H7 (cell line): ENCODE measurements around the gene TMEM239. TPM values are rescaled to one million over a fixed set of nuclear protein-coding genes. Genes with fewer than 3 reads are reported as not detected.

Experiments
- DNase-seq: peaks from one replicate; pipeline ENCODE4 v3.0.0; 2012
- H3K27me3 ChIP-seq: 2 replicates; pipeline ENCODE4 v1.6.0; 2011; ENCODE audit warnings: mild to moderate bottlenecking, low read length; ENCODE audit not compliant: control insufficient read depth, insufficient read depth
- H3K36me3 ChIP-seq: replicated peaks from 2 replicates; pipeline ENCODE4 v1.5.1; 2011; ENCODE audit warnings: low read length; ENCODE audit not compliant: control insufficient read depth, insufficient read depth
- H3K4me3 ChIP-seq: 2 replicates; pipeline ENCODE4 v1.5.1; 2011; ENCODE audit warnings: low read depth, mild to moderate bottlenecking, control low read depth, low read length, moderate library complexity; ENCODE audit not compliant: insufficient read depth
- total RNA-seq: library from RNA; depleted of rRNA; stranded (reverse); fragments of >200 nt; shearing (Covaris generic); gene quantifications from 2 replicates; pipeline ENCODE4 v1.2.3, GENCODE V29; 2014

TMEM239 gene
- total RNA-seq, 1 experiment from 2014 or later: not detected

DNA sequence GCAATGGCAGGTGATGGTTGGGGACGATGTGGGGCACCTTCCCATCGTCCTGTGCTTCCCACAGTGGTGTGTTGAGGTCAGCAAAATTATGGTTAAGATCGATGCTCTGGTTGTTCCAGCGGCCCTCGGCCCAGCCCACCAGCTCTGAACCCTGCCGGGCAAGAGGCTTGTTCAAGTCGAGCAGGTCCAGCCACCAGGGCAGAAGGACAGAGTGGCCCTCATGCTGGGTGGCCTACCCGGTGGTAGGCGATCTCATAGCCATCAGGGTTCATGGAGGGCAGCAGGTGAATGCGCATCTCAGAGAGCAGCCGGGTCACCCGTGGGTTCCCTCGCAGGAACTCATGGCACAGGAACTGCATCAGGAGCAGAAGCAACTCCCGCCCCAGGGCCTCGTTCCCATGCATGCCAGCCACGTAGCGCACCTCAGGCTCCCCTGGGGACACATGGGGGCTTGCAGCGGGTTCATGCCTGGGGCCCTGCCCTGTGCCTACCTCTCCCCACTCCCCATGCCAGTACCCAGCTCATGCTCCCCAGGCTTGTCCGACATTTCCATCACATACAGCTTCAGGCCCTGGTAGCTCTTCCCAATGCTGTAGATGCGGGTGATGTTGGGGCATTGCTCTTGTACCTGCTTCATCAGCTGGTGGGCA lies 20.0 kb upstream of the TMEM239 start:
- peaks cover 6% of the 10 kb centered on the region for H3K36me3 ChIP-seq
- H3K27me3 ChIP-seq: peaks cover 9% of the 10 kb centered on the region
- DNase-seq: no peak
- H3K4me3 ChIP-seq: no peak overlapping the region

DNA sequence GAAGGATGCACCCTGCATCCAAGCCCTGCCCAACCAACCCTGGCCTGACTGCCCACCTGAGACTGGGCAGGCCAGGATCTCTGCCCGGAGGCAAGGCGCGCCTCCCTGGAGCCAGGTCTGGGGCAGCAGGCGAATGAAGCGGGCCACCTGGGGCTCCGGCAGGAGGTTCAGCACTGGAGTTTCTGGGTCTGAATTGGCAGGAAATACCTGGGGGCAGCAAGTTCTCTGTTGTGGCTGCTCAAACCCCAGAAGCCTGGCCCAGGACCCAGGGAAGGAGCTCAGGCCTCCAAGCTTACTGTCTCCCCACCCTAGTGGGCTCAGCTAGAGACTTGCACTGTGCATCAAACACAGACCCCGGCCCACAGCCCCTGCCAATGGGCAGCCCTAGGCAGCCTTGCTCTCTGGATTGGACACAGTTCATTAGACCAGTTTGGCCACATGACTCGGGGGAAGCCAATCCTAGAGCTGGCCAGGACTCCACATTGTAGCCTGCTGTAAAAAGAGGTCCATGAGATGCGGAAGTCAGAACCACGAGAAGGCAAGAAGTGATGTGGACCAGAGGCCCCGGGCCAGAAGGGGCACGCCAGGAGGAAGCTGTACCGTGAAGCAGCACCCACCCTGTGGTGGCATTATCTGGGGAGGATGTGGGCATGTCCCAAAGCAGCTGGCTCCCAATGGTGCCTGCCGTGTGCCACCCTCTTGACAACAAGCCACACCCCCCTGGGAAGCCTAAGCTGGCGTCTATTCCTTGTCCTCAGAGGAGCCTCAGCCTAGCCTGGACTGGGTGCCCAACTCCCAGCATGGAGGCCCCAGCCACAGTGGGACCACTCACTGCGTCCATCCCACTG lies 18.8 kb upstream of the TMEM239 start:
- no peak overlapping the region for H3K4me3 ChIP-seq
- DNase-seq: no peak

DNA sequence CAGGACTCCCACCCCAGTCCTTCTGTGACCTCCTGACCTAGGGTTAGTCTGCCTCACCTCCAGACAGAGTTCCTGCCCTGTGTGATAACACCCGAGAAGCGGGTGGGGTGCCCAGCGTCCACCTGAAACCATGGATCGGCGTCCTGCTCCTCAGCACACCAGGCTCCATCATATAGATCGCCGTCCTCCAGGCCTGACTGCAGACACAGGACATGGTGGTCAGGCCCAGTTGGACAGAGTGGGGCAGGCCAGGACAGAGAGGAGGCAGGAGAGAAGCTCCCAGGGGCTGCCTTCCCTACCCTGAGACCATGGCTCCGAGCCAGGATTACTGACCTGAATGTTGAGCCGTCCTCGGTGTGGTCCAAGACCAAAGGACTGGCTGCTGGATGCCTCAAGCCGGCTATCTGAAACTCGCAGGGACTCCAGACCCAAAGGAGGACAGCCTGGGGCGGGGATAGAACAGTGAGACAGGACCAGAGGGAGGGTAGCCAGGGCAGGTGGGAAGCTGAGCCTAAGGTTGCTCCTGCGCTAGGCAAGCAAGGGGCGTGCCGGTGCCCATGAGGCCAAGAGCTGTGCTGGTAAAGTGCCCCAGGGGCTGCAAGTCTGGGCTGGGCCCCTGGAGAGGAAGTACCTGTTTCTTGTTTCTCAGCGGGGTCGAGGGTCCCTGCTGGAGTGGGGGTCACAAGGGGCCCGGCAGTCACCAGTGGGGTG lies 17.9 kb upstream of the TMEM239 start:
- H3K27me3 ChIP-seq: peaks cover 28% of the 10 kb centered on the region
- H3K4me3 ChIP-seq: no peak overlapping the region

More for the DNA sequence above, 18.8 kb upstream of the TMEM239 start:
- Histone ChIP-seq H3K36me3 (peaks cover 6% of the 10 kb centered on the region), H3K27me3 (peaks cover 19% of the 10 kb centered on the region)

DNA sequence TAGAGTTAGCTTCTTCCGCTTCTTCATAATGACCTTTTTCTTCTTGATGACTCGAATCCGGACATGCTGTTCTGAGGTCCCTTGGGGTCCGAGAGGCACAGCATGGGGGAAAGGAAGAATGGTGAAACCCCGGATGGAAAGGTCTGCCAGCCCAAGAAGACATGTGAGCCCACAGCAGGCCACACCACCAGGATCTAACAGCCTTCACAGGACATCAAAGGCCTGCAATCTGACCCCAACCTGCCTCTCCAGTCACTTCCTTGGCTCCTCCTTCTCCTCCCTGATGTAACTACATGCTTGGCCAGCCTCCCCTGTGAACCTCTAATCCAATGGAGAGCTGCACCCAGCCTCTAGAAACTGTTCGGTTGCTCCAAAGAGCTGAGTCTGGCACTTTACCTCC lies 17.4 kb upstream of the TMEM239 start:
- Histone ChIP-seq H3K27me3 (peaks cover 33% of the 10 kb centered on the region), H3K36me3 (peaks cover 6% of the 10 kb centered on the region), H3K4me3 (peak overlapping the region; percentile 95; the same call in 1 of the 2 replicates)
- peak; percentile 81 for DNase-seq

More for the DNA sequence above, 17.9 kb upstream of the TMEM239 start:
- no peak for DNase-seq
- peaks cover 6% of the 10 kb centered on the region for H3K36me3 ChIP-seq

DNA sequence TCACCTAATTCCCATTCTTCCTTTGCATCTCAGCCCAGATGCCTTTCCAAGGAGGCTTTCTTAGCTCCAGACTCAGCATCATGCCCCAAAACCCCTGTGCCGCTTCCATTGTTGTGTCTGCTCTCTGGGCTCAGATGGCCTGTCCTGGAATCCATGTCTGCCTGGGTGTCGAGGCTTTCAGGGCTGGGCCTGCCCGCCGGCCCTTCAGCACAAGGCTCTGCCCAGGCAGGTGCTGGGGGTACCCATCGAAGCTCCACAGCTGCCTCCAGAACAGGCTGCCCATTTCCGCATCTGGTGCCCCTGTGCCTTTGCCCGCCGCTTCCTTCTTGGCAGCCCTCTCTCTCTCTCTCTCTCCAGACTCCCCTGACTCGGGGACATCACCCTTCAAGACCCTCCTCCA lies 16.9 kb upstream of the TMEM239 start:
- Histone ChIP-seq H3K27me3 (peaks cover 37% of the 10 kb centered on the region), H3K4me3 (peak overlapping the region; percentile 95), H3K36me3 (peaks cover 6% of the 10 kb centered on the region)
- no peak for DNase-seq

DNA sequence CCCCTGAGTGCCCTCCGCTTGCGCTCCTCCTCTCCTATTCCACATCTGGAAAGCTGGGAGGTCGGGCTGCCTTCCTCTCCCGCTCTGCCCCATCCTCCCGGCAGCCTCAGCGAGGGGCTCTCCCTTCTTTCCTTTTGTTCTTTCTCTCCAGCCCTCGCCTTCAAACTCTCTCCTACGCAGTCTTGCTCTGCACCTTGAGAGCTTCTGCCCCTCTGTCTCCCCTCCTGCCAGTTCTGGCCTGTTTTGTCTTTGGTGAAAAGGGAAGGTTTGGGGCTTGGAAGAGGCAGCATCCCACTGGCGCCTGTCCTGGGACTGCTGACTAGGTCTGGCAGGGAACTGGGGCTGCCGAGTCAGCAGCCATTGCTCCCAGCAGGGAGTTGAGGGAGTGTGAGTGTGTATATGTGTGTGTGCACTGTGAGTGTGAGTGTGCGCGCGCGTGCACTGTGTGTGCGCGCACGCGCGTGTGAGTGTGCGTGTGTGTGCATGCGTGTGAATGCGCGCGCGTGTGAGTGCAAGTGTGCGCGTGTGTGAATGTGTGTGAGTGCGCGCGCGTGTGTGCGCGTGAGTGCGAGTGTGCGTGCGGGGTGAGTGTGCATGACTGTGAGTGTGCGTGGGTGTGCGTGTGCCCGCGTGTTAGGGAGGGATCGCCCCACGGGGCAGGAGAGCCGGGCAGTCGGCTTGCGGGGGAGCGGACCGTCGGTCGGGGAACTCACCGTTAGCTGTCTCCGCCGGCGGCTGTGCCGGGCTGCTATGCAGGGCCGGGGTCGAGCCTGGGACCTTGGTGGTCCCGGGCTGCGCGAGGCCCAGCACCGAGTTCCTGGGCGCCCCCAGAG lies 16.3 kb upstream of the TMEM239 start:
- Histone ChIP-seq H3K36me3 (peaks cover 3% of the 10 kb centered on the region), H3K27me3 (peaks cover 44% of the 10 kb centered on the region), H3K4me3 (peak overlapping the region; percentile 95)
- peak; percentile 86 for DNase-seq

DNA sequence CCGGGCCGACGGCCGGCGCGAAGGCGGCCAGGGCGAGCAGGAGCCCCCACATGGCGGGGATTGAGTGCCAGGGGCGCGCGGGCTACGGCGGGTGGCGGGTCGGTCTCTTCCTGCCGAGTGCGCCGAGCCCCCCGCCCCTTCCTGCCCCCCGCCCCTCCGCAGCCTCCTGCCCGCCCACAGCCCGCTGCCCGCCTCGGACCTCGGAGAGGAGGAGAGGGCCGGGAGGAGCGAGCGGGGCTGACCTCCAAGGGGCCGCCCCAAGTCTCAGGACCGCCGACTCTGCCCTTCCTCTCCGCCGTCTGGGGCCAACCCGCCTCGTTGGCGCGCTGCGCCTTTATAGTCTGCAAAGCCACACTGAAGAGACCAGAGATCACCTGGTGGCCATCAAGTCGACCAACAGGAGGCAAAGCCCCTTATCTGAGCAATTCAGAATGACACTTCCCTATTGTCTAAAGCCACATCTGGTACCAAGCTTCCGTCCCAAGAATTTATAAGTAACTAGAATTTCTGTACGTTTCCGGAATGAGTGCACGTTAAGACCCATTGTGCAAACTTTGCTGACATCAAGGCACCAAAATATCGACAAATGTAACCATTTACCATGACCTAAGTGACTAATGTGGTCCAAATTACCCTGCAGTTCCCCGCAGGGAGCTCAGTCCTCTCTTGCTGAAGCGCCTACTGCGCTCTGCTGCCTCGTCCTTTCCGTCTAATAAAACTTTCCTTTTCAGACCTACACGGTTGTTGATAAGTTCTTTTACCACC lies 15.5 kb upstream of the TMEM239 start, which contains the start of gene CPXM1:
Gene CPXM1, minus strand, starts transcription at position 107 of the 765 bp plus-strand sequence. Its CDS starts 55 bp downstream, at position 52.
- H3K36me3 ChIP-seq: peaks cover 3% of the 10 kb centered on the region
- H3K27me3 ChIP-seq: peaks cover 52% of the 10 kb centered on the region
- peak; percentile 97 for DNase-seq
- H3K4me3 ChIP-seq: peak within 1 kb of the TSS; percentile 95

DNA sequence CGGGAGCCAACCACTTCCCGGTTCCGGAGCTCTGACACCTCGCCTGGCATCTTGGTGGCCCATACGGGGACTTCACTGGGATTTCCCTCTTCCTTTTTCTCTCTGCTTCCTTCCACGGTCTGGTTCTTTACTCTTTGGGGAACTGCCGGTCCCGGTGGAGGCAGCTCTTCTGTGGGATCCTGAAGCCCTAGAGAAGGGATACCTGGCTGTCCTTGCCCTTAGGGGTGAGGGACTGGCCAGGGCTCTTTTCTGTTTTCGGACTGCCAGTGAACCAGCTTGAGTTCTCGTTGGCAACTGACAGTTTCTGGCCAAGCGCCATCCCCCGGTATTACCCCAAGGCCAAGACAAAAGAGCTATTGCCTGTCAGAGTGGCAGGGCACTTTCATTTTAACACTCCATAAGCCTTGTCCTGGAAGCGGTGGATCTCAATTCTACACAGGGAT lies 14.9 kb upstream of the TMEM239 start:
- peaks cover 58% of the 10 kb centered on the region for H3K27me3 ChIP-seq
- peak overlapping the region; percentile 95 for H3K4me3 ChIP-seq
- DNase-seq: no peak
- H3K36me3 ChIP-seq: peaks cover 3% of the 10 kb centered on the region

DNA sequence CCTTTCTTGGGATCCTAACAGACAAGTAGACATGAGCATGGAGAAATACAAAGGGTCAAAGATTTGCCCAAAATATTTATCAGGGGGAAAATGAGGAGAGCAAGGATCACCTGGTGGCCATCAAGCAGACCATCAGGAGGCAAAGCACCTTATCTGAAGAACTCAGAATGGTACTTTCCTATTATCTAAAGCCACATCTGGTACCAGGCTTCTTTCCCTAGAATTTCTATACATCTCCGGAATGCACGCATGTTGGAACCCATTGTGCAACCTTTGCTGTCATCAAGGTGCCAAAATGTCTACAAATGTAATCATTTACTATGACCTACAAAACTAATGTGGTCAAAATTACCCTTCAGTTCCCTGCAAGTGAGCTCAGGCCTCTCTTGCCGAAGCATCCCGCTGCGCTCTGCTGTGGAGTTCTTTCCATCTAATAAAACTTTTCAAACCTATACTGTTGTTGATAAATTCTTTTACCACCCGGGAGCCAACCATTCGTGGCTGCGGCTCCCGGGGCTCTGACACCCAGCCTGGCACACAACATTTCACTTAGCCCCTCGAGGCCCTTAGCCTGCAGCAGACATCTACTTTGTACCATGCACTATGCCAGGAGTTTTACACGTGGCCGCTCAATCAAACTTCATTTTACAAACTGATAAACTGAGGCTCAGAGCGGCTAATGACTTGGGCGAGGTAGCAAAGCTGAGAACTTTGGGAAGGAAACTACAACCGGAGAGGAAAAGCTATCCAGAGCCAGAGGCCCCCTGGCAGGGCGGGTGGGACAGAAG lies 11.9 kb upstream of the TMEM239 start:
- no peak overlapping the region for H3K4me3 ChIP-seq
- peaks cover 71% of the 10 kb centered on the region for H3K27me3 ChIP-seq

DNA sequence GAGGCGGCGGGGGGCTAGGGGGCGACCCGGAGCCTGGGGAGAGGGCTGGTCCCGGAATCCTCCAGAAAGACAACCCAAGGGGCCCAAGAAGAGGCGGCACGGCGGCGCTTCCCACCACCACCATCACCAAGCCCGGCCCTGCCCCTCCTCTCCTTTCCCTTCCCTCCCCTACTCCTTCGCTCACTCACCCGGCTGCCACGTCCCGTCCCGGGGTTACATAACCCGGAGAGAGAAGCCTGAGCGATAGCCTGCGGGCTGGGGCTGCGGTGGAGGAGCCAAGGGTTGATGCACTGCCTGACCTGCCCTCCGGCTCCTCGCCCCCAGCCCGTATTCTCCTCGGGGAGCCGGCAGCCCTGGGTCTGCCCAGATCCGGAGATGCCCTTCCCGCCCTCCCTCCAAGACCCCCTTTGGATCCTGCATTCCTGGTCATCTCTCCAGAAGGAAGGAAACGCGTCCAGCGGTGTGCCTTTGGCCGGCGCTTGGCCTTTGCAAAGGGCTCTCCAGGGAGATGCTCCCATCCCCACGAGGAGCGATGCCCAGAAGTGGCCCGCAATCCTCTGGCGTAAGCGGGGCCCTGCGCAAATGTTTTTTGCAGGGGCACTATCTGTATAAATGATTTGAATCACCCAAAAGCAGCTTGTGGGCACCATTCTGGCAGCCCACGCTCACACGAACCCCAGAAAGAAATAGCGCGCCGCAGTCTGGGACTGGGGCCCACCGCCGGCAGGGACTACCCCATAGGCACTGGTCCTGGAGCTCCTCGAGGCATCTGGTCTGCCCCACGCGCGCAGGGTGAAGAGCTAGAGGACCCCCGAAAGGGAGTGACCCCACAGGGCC lies 11.1 kb upstream of the TMEM239 start:
- Histone ChIP-seq H3K4me3 (peak overlapping the region; percentile 23; the same call in 1 of the 2 replicates), H3K27me3 (peaks cover 69% of the 10 kb centered on the region), H3K36me3 (no peaks in the 10 kb centered on the region)
- peak; percentile 87 for DNase-seq

More for the DNA sequence above, 11.9 kb upstream of the TMEM239 start:
- DNase-seq: no peak
- H3K36me3 ChIP-seq: no peaks in the 10 kb centered on the region

DNA sequence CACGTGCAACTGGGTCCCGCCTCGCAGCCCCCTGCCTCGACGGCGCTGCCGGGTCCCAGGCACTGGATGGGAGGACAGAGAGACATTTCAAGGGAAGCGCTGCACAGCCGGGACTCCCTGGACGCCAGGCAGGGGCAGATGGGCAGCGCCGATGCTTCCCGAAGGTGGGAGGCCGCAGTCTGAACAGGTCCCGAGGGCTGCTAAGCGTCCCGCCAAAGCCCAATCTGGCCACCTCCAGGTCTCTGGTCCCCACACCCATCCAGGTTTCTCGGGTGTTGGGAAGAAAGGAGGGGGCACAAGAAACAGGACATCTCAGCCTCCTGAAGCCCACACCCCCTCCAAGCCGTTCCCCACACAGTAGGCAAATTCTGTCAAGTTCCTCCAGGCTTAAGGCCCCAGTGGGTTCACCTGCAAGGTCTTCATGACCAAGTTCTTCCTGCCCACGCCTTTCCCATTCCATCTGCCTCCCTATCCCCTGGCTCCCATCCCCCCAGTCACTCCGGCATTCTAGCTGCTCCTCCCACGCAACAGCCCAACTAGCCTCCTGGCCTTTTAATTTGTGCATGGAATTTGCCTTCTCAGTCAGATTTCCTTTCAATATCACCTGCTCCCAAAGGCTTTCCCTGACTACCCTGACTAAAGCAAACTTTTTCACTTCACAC lies 10.3 kb upstream of the TMEM239 start:
- DNase-seq: peak; percentile 79
- Histone ChIP-seq H3K4me3 (no peak overlapping the region), H3K36me3 (no peaks in the 10 kb centered on the region), H3K27me3 (peaks cover 66% of the 10 kb centered on the region)

DNA sequence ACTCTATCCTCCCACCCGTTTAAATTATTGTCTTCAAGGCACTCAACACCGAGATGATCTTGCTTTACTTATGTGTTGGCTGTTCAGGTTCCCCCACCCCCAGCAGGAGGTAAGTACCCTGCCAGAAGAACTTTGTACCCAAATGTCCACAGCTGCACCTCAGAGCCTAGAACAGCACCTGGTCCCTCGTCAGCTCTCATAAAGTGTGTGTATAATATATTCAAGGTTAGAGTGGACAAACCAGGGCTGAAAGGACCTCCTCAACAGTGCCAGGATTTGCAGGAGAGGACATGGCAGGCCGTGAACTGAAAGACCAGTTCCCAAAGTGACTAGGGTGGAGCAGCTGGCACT lies 9.8 kb upstream of the TMEM239 start:
- DNase-seq: no peak
- Histone ChIP-seq H3K4me3 (no peak overlapping the region), H3K27me3 (peaks cover 61% of the 10 kb centered on the region), H3K36me3 (no peaks in the 10 kb centered on the region)
